HL-60/S4 treated with phorbol 12-myristate 13-acetate at 8.2 ng/mL for 4 days and 3 days (cell line): ENCODE results near the gene TSSC4.

ENCODE experiments used
- in situ Hi-C: fragments of 300-500 bp; cut with MboI; formaldehyde crosslinking; loops from 2 replicates; pipeline ENCODE4 v1.15.0; 2022; ENCODE audit warnings: low sequenced_read_pairs

TSSC4 gene

GRCh38 chr11:2444821-2445745 is 44.5 kb downstream of the TSSC4 start, which contains the start of gene KCNQ1:
Gene KCNQ1, plus strand, starts transcription at chr11:2445008. Its CDS starts 91 bp downstream, at chr11:2445099.
- in situ Hi-C loops = no loop called here

DNA sequence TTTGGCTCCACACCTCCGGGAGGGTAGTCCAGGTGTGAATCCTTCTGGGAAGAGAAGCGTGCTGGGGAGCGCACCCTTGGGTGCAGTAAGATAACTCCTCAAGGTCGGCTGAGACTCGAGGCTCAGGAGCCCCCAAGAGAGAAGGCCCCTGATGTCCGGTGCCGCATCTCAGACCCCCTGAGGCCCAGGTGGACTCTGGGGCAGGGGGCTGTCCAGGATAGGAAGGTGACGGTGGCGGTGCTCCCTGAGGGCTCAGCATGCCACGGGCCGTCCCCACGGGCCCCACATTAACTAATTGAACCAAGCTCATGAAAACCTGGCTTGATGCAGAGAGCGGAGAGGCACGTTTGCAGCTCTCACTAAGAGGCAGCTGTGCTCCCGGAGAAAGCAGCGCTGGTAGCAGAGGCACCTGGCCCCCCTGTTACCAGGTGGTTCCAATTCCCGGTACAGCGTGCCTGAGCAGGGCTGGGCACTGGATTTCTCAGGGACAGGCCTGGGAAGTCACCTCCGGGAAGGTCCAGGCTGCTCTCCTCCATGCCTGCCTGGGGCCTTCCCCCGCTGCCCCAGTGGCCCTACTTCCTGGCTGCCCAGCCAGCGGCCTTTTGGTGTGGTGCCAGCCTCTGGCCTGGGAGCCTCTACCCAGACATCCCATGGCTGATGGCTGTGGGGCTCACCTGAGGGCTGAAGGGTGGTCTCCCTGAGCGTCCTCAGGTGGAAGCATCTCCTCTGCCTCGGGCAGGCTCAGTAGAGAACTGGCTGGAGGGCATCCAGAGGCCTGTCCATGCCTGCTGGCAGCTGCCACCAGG is 45.4 kb downstream of the TSSC4 start:
- in situ Hi-C loops = no loop called here

DNA sequence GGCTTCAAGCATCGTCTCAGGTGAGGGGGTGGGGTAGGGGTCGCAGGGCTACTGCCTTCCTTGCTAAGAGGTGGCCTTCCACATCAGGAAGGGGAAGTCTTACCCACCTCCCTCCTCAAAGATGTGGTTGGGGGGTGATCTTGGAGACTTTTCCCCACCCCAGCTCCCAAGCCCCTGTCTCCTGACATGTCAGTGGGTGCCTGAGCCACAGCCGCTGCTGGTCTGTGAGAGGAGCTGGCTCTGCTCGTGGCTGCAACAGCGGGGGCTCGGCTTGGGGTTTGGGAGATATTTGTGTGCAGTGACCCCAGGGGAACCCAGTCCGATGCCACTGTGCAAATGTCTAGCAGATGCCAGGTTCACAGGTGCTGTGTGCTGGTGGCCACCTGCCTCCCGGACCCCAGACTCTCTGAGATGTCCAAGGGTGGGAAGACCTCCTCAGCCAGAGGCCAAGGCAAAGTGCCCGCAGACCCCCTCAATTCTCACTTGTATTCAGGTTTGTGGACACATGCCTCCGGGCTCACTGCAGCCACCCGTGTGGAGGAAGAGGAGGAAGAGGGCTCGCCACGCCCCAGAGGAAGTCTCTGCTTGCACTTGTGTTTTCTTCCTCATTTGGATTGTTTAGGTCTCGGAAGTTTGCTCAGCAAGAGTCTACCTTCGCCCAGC is 46.2 kb downstream of the TSSC4 start:
- in situ Hi-C loops = no loop called here

- in situ Hi-C loops = no loop called here
Observed at GRCh38 chr11:2447253-2447950, 46.9 kb downstream of the TSSC4 start.

GRCh38 chr11:2447951-2448650 is 47.6 kb downstream of the TSSC4 start:
- in situ Hi-C loops = no loop called here

GRCh38 chr11:2448661-2449547 is 48.4 kb downstream of the TSSC4 start:
- in situ Hi-C loops = no loop called here

DNA sequence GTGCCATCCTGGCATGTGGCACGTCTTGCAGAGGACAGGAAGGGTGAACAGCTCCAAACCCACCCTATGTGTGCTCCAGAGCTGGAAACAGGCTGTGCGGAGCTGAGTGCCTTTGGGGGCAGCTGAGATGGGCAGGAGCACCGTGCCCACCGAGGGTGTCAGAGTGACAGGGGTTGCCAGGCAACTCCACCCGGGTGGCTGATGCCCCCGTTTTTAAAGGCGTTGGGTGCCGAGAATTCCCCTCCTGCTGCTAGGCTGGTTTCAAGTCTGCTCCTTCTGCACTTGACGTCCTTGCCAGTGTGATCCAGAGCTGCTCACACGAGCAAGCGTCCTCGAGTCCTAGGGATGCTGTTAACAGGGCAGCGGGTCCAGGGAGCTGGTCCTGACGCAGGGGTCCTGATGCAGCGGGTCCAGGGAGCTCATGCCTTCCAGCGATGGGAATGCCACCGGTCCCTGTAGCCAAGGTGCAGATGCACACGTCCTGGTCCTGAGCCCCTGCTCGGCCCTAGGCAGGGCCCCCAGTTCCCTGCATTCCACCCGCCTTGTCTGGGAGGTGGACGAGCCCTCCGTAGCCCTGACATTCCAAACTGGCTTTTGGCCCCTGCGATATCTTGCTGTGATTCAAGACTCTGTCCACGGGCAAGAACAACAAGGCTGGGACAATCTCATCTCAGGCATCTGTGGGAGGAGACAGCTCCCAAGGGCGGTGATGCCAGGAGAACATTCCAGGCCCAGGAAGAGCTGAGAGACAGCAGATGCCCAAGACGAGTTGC is 49.2 kb downstream of the TSSC4 start:
- in situ Hi-C loops = no loop called here

DNA sequence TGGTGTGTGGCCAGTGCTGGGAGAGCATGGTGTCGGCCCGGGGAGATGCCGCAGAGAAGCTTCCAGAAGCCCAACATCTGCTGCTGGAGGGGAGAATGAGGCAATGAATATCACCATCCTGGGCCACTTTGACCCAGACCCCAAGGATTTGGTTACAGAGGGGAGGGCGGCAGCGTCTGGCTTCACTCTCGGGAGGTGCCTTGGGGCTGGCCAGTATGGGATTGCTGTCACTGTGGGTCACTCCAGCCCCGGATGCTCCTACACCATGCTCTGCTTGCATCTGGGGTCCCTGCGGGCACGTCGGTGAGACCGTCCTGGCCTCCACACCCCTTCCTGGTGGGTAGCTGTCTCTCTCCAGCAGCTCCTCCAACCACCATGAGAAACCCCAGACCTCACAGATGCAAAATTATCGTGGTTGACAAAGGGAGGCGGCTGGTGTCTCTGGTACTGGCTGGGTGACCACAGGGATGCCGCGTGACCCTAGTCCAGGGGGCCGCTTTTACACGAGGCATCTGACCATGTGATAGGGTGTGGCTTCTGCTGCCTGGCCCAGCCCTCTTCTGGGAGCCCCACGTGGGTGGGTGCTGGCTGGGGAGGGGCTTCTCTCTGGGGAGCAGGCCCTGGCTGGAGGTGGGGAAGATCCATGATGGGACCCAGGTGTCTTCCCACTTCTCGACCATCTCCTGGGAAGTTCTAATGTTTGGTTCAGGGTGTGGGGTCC is 49.9 kb downstream of the TSSC4 start:
- in situ Hi-C loops = no loop called here

GRCh38 chr11:2451336-2451735 is 50.8 kb downstream of the TSSC4 start:
- in situ Hi-C loops = no loop called here

DNA sequence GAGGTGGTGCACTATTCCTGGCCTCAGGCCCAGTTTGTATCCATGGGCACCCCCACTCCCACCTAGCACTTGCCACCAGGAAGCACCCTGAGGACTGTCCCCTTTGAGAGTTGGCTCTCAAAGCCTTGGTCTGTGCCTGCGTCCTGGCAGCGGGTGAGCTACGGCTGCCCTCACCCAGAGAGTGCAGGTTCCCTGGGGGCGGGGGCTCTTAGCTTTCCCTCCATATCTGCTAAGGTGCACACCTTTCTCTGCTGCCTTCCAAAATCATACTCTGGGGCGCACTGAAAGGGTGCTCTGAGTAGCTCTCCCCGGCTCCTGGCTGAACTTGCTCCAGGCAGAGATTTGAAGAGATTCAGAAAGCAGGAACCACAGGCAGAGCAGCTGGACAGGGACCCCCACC is 51.4 kb downstream of the TSSC4 start:
- in situ Hi-C loops = no loop called here

GRCh38 chr11:2452321-2453012 is 51.9 kb downstream of the TSSC4 start:
- in situ Hi-C loops = no loop called here

DNA sequence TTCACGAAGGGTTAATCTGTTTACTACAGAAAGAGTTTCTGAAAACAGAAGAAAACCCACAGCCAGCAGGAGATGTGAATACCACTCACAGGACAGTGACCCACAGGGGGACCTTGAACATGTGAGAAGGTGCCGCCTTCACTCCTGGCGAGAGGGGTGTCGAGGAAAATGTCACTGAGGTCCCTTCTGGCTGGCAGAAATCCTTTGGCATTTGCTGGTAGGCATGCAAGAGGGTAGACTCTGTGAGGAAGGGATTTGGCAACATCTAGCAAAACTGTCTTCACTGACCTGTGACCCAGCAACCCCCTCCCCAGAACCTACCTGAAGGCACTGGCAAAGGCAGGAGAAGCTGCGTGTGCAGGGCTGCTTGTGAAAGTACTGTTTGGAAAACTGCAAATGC is 52.9 kb downstream of the TSSC4 start:
- in situ Hi-C loops = no loop called here
